Testis (tissue), 3 donors: ENCODE measurements around the gene PRDM10. TPM values are rescaled to one million over a fixed set of nuclear protein-coding genes. Genes with fewer than 3 reads are reported as not detected.
"Not testable (repeated sequence)": the region's sequence is repeated elsewhere in the genome, so short reads cannot be mapped to it uniquely, and the experiment has no call there.

Experiments used
- DNase-seq: peaks from one replicate; pipeline ENCODE4 v3.0.0-alpha.2; 2019
- H3K27ac ChIP-seq, 2 donors: fragments of 200-600 bp; sonication (generic); one replicate each; pipeline ENCODE4 v1.5.1; 2019
- H3K27me3 ChIP-seq: fragments of 200-600 bp; sonication (generic); one replicate; pipeline ENCODE4 v1.5.1; 2019
- H3K36me3 ChIP-seq: fragments of 200-600 bp; sonication (generic); one replicate; pipeline ENCODE4 v1.5.1; 2017; ENCODE audit warnings: low read depth; ENCODE audit errors: missing control alignments
- H3K4me1 ChIP-seq: fragments of 200-600 bp; sonication (generic); one replicate; pipeline ENCODE4 v1.5.1; 2019
- H3K4me3 ChIP-seq, 2 donors: fragments of 200-600 bp; sonication (generic); one replicate each; pipeline ENCODE4 v1.5.1; 2017 to 2019
- H3K9me3 ChIP-seq: fragments of 200-600 bp; sonication (generic); one replicate; pipeline ENCODE4 v1.5.1; 2017
- POLR2A ChIP-seq: fragments of 450-650 bp; IDR thresholded peaks from one replicate; pipeline ENCODE4 v1.6.1; 2017; ENCODE audit warnings: antibody characterized with exemption, mild to moderate bottlenecking, moderate library complexity
- WGBS, 2 donors: methylation state at CpG; one replicate each; pipeline ENCODE4 v1.1.5; 2018; 5-methylcytosine and 5-hydroxymethylcytosine counted together
- intact Hi-C: fragments of 100-400 bp; cut with DNase I; formaldehyde crosslinking; loops from one replicate; pipeline ENCODE4 v1.15.1; 2023; ENCODE audit warnings: low total_unique reads
- polyA plus RNA-seq: library from polyadenylated mRNA; stranded (reverse); fragments of 350-450 nt; fragmentation: Illumina TruSeq; extraction: RNeasy Lipid Tissue Mini Kit (QIAGEN cat#74804); gene quantifications from one replicate; pipeline ENCODE4 v1.2.3, GENCODE V29; 2014; ENCODE audit warnings: low read depth, low replicate concordance; ENCODE audit not compliant: insufficient read depth
- total RNA-seq, 2 donors: library from RNA; depleted of rRNA; stranded (reverse); fragments of >200 nt; gene quantifications; one replicate each; pipeline ENCODE4 v1.2.3, GENCODE V29; 2016
- TF ChIP-seq, protein P1 (sequence below), 3 experiments: fragments of 450-650 bp in 2 of 3; fragments of 200-600 bp in 1 of 3; sonication (generic) in 1 of 3; IDR thresholded peaks; one replicate each; pipeline ENCODE4 v1.5.1; 2016 to 2019; ENCODE audit warnings: antibody characterized with exemption in 3 of 3, mild to moderate bottlenecking in 2 of 3, moderate library complexity in 1 of 3

The PRDM10 gene
- total and polyA plus RNA-seq, 3 donors from 2014 or later = 4.9 to 14.7 (median 9.2) TPM

DNA sequence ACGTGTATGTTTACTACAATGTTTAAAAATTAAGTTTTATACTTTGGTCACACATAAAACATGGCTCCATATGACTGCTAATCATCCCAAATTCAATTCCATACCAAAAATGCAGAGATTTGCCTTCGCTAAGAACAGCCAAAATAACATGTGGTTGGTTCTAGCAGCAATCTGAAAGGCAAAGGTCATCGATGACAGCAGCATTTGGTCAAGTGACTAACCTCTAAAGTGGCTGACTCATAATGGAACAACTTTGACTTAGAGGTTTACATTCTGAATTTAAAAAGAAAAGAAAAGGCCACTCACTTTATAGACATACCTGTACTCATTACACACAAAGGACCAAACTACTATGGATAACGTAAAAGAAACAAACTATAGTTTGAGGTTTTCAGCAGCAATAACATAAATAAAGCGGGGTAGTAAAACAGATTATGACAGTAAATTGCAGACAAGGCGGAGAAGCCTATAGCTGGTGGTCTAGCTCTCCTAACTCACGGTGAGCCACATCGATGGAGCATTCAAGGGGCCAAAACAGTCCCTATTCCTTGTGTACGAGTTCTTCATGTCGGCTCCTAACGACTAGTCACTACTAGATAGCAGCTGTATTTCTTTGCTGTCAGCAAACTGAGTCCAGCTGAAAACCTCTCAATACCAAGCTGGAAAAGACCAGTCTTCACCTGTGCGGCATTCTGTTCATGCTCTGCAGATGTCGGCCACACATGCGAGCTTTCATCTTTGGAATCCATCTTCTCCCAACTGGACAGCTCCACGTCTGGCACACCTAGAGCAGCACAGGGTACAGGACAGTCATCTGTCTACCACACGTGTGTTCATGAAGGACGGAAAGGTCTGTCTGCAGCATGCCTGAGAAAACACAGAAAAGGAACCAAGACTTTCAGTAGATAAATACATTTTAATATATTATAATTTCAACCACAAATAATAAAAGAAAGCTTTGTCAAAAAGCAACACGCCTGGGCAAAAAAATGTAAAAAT, 42.1 kb downstream of the PRDM10 start:
- no peaks in the 10 kb centered on the region for H3K27me3 ChIP-seq
- no peaks in the 10 kb centered on the region for H3K4me1 ChIP-seq
- no peak overlapping the region for H3K27ac ChIP-seq
- H3K9me3 ChIP-seq = no peaks in the 10 kb centered on the region
- no peak overlapping the region for H3K4me3 ChIP-seq
- WGBS, 2 donors = 90 to 94% methylated on average over 18 of the region's 18 CpGs
- TF ChIP-seq, protein P1, sequence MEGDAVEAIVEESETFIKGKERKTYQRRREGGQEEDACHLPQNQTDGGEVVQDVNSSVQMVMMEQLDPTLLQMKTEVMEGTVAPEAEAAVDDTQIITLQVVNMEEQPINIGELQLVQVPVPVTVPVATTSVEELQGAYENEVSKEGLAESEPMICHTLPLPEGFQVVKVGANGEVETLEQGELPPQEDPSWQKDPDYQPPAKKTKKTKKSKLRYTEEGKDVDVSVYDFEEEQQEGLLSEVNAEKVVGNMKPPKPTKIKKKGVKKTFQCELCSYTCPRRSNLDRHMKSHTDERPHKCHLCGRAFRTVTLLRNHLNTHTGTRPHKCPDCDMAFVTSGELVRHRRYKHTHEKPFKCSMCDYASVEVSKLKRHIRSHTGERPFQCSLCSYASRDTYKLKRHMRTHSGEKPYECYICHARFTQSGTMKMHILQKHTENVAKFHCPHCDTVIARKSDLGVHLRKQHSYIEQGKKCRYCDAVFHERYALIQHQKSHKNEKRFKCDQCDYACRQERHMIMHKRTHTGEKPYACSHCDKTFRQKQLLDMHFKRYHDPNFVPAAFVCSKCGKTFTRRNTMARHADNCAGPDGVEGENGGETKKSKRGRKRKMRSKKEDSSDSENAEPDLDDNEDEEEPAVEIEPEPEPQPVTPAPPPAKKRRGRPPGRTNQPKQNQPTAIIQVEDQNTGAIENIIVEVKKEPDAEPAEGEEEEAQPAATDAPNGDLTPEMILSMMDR (IDR thresholded peaks at IDR 0.05) = no peak
- TF ChIP-seq POLR2A = no peak
- no peak for DNase-seq
- no peaks in the 10 kb centered on the region for H3K36me3 ChIP-seq
- intact Hi-C loops = no loop called here

DNA sequence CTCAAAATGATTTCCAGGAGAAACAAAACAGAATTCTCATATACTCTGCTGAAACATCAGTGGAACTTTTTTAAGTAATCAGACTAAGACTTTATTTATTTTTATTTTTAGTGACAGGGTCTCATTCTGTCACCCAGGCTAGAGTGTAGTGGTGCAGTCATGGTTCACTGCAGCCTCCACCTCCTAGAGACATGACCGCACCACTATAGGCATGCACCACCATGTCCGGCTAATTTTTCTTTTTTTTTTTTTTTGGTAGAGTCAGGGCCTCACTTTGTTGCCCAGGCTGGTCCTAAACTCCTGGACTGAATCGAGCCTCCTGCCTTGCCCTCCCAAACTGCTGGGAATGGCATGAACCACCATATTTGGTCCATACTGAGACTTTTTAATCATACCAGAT, 42.9 kb downstream of the PRDM10 start:
- Histone ChIP-seq H3K27ac (no peak overlapping the region), H3K27me3 (no peaks in the 10 kb centered on the region), H3K9me3 (no peaks in the 10 kb centered on the region), H3K36me3 (no peaks in the 10 kb centered on the region), H3K4me3 (no peak overlapping the region), H3K4me1 (no peaks in the 10 kb centered on the region)
- no peak for DNase-seq
- no peak for TF ChIP-seq POLR2A
- TF ChIP-seq, protein P1 (IDR thresholded peaks at IDR 0.05) = no peak
- intact Hi-C loops = no loop called here
- WGBS, 2 donors = 94 to 98% methylated on average over 3 of the region's 3 CpGs

DNA sequence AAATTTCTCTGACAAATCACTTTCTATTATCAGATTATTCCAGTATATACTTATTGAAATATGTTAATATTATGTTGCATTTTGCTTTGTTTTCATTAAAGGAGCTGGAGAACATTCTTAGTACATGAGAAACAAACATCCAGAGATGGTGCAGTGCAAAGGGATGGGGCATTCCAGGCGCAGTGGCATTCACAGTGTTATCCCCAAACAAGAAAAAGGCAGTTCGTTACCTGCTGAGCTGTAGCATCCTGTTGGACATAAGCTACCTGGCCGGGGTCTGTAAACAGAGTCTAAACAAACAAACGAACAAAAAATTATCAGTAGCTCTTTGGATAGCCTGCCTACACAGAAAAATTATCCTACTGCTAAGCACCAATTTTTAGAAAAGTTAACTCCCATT, 47.4 kb downstream of the PRDM10 start:
- DNase-seq = no peak
- no peak for TF ChIP-seq POLR2A
- TF ChIP-seq, protein P1 (IDR thresholded peaks at IDR 0.05) = no peak
- H3K4me3 ChIP-seq = no peak overlapping the region
- no peaks in the 10 kb centered on the region for H3K9me3 ChIP-seq
- WGBS, 2 donors = 91 to 92% methylated on average over 4 of the region's 4 CpGs
- H3K27ac ChIP-seq = no peak overlapping the region
- H3K27me3 ChIP-seq = no peaks in the 10 kb centered on the region
- intact Hi-C loops = no loop called here
- H3K4me1 ChIP-seq = peaks cover 6% of the 10 kb centered on the region
- no peaks in the 10 kb centered on the region for H3K36me3 ChIP-seq

DNA sequence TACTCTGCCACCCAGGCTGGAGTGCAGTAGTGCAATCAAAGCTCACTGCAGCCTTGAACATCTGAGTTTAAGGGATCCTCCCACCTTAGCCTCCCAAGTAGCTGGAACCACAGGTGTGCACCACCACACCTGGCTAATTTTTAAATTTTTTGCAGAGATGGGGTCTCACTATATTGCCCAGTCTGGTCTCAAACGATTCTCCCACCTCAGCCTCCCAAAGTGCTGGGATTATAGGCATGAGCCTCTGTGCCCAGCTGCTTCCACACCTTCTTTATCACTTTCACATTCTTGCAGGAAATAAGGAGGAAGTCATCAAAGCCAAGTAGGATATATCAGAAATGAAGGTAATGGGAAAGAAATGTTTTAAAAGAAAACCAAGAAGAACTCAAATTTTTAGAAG, 47.9 kb downstream of the PRDM10 start:
- H3K27ac ChIP-seq, H3K27me3 ChIP-seq, DNase-seq, H3K4me1 ChIP-seq, H3K36me3 ChIP-seq, H3K4me3 ChIP-seq, intact Hi-C loops, H3K9me3 ChIP-seq: not testable (repeated sequence)
- 96 to 100% methylated on average over 1 of the region's 1 CpG for WGBS, 2 donors

DNA sequence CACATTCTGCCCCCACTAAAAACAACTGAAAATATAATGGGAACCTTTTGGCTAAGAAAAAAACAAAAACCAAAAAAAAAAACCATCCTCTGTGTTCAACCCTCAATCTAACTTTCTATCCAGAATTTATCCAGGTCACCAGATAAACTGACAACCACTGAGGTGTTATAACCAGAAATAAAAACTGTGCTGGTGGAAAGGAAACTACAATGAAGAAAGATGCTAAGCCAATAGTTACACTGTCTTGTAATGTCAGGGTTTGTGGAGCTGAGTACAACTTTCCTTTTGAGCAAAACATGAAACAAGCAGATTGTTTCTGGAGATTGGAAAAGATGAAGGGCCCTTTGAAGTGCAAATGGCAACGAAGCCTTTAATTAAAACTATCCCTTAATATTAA, 50.8 kb downstream of the PRDM10 start:
- Histone ChIP-seq H3K9me3 (no peaks in the 10 kb centered on the region), H3K36me3 (no peaks in the 10 kb centered on the region), H3K27ac (no peak overlapping the region), H3K27me3 (no peaks in the 10 kb centered on the region), H3K4me3 (no peak overlapping the region), H3K4me1 (peaks cover 6% of the 10 kb centered on the region)
- TF ChIP-seq, protein P1 (IDR thresholded peaks at IDR 0.05) = no peak
- no peak for TF ChIP-seq POLR2A
- no peak for DNase-seq
- 75 to 77% methylated on average over 1 of the region's 1 CpG for WGBS, 2 donors
- intact Hi-C loops = no loop called here
